ENCODE data around the gene CHST1.

Gene CHST1

DNA sequence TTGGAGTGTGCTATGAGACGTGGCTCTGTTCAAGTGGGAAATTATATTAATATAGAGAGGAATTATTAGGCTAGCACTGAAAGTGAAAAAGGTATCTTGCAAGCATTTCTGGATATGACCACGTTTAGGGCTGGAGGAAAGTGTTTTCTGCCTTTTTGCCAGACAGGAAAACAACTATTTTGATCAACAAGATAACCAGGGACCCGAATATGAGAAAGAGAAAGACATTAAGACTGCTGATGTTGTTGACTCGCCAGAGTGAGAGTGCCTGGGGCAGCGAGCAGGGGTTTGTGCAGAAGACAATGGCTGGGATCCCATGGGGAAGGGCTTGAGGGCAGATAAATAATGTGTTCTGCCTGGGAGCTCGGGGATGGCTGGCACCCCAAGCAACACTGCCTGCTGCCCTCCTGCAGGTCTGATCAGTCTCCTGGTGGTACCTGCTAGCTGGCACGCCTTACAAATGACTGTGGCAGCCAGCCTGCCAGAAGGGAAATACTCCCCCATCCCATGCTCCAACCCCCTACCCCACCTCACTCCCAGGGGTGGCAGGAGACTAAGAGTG is 23.1 kb upstream of the CHST1 start:
- WGBS, 2 experiments: 66 to 75% methylated on average over 7 of the region's 7 CpGs
- Histone ChIP-seq H3K4me1 (ENCODE audit: control insufficient read depth, insufficient read depth, low read length) (peaks cover 10% of the 10 kb centered on the region), H3K27me3 (ENCODE audit: control insufficient read depth, insufficient read depth, low read length, poor library complexity, severe bottlenecking) (no peaks in the 10 kb centered on the region), H3K4me3 (ENCODE audit: insufficient read depth, low read depth, low read length) (no peak overlapping the region), H3K36me3 (ENCODE audit: control insufficient read depth, insufficient read depth, low read length) (no peaks in the 10 kb centered on the region), H3K27ac (ENCODE audit: insufficient read depth, low read depth, low read length, poor library complexity, severe bottlenecking) (no peak overlapping the region), H3K9me3 (ENCODE audit: control insufficient read depth, low read length) (no peaks in the 10 kb centered on the region)

DNA sequence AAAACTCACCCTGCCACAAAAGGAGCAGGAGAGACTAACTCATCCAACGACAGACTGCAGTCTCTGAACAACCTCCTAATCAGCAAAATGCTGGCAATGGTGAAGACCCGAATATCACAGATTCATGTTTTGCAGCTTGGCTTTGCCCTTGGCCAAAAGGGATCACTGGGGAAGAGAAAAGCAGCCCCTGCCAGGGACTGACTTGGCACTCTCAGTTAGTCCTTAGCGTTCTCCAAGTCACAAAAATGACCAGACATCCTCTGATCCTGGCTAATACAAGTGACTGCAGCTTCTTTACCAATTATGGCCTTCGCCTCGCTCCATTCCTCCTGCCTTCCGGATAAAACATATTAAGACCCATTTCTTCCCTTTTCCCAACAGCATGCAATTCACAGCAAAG is 22.4 kb upstream of the CHST1 start:
- Histone ChIP-seq H3K4me1 (ENCODE audit: control insufficient read depth, insufficient read depth, low read length) (peaks cover 10% of the 10 kb centered on the region), H3K4me3 (ENCODE audit: insufficient read depth, low read depth, low read length) (no peak overlapping the region), H3K27ac (ENCODE audit: insufficient read depth, low read depth, low read length, poor library complexity, severe bottlenecking) (no peak overlapping the region), H3K27me3 (ENCODE audit: control insufficient read depth, insufficient read depth, low read length, poor library complexity, severe bottlenecking) (no peaks in the 10 kb centered on the region), H3K36me3 (ENCODE audit: control insufficient read depth, insufficient read depth, low read length) (no peaks in the 10 kb centered on the region), H3K9me3 (ENCODE audit: control insufficient read depth, low read length) (no peaks in the 10 kb centered on the region)
- WGBS, 2 experiments: 84 to 89% methylated on average over 6 of the region's 6 CpGs

DNA sequence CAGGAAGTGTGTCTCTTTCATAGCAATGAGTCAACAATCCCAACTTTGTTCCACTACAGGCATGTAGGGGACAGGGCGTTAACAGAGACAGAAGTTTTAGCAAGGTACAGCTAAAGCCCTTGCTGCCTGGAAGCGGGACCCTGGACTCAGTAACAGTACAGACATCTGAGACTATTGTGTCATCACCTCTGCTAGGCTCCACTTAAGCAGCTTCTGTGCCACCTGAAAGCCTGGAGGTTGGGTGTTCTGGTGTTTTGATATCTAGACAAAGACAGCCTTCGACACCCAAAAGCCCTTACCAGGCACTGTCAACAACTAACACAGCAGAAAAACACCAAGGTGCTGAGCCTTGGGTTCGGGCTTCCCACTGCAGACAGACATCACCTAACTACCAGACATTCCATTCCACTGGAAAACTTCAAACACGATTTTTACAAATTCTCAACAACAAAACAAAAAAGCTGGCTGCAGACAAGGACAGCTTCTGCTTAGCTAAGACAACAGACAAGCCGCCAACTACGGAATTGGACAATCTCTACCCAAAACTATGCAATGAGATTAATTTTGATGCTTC is 20.6 kb upstream of the CHST1 start:
- WGBS, 2 experiments: 91 to 92% methylated on average over 7 of the region's 7 CpGs
- Histone ChIP-seq H3K27me3 (ENCODE audit: control insufficient read depth, insufficient read depth, low read length, poor library complexity, severe bottlenecking) (no peaks in the 10 kb centered on the region), H3K27ac (ENCODE audit: insufficient read depth, low read depth, low read length, poor library complexity, severe bottlenecking) (no peak overlapping the region), H3K9me3 (ENCODE audit: control insufficient read depth, low read length) (no peaks in the 10 kb centered on the region), H3K36me3 (ENCODE audit: control insufficient read depth, insufficient read depth, low read length) (no peaks in the 10 kb centered on the region), H3K4me3 (ENCODE audit: insufficient read depth, low read depth, low read length) (no peak overlapping the region), H3K4me1 (ENCODE audit: control insufficient read depth, insufficient read depth, low read length) (peaks cover 10% of the 10 kb centered on the region)

DNA sequence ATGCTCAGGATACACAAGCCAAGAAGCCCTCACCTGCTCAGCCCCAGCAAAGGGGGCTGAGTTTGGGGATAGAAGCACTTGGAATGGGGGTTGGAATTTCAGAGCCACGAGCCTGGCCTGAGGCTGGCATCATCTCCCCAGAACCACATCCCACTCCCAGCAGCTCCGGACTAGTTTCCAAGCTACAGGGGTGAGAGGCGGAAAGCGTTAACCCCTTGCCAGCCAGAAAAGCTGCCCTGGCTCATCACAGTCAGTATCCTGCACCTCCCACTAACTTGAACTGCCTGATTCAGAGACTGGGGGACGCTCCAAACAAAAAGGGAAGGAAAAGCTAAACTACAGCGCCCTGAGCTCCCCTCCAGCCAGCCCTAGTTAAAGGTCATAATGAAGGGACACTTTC is 19.0 kb upstream of the CHST1 start:
- WGBS, 2 experiments: 29 to 32% methylated on average over 6 of the region's 6 CpGs
- H3K4me3 ChIP-seq (ENCODE audit: insufficient read depth, low read depth, low read length): no peak overlapping the region
- no peaks in the 10 kb centered on the region for H3K9me3 ChIP-seq (ENCODE audit: control insufficient read depth, low read length)
- no peak overlapping the region for H3K27ac ChIP-seq (ENCODE audit: insufficient read depth, low read depth, low read length, poor library complexity, severe bottlenecking)
- no peaks in the 10 kb centered on the region for H3K27me3 ChIP-seq (ENCODE audit: control insufficient read depth, insufficient read depth, low read length, poor library complexity, severe bottlenecking)
- H3K4me1 ChIP-seq (ENCODE audit: control insufficient read depth, insufficient read depth, low read length): peaks cover 10% of the 10 kb centered on the region
- H3K36me3 ChIP-seq (ENCODE audit: control insufficient read depth, insufficient read depth, low read length): no peaks in the 10 kb centered on the region

DNA sequence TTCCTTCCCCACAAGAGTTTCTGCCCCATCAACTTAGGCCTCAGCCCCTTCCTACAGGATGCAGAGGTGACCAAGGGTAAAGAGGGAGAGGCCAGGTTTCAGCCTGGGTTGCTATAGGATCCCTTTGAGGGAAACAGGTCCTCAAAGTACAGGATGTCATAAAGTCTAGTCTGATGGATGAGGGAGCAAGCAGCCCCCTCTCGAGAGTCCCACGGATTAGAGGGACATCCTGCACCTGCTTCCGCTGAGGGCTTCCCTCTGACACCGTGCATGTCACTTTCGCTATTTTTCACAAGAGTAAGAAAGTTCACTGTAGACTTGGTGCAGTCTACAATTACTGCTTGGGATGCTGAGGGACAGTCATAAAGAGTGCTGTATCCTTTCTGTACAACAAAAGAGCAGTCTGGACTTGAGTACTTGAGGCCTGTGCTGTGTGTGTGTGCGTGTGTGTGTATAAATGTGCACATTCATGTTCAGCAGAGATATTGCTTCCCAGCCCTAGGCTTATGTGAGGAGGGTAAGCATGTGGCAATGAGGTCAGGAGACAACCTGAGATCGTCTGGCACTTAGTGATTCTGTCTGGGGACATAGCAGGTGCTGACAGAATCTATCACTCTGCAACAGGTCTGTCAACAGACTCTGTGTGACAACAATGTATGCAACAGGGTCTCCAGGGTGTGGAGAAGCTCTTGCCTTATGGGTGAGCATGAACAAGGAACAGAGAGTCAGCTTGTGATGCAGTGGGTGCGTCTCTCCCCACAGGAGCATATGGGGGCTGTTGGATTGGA is 18.0 kb upstream of the CHST1 start:
- H3K4me1 ChIP-seq (ENCODE audit: control insufficient read depth, insufficient read depth, low read length): peaks cover 6% of the 10 kb centered on the region
- H3K36me3 ChIP-seq (ENCODE audit: control insufficient read depth, insufficient read depth, low read length): no peaks in the 10 kb centered on the region
- no peak overlapping the region for H3K27ac ChIP-seq (ENCODE audit: insufficient read depth, low read depth, low read length, poor library complexity, severe bottlenecking)
- H3K4me3 ChIP-seq (ENCODE audit: insufficient read depth, low read depth, low read length): no peak overlapping the region
- H3K27me3 ChIP-seq (ENCODE audit: control insufficient read depth, insufficient read depth, low read length, poor library complexity, severe bottlenecking): no peaks in the 10 kb centered on the region
- 90 to 93% methylated on average over 8 of the region's 8 CpGs for WGBS, 2 experiments
- H3K9me3 ChIP-seq (ENCODE audit: control insufficient read depth, low read length): no peaks in the 10 kb centered on the region

DNA sequence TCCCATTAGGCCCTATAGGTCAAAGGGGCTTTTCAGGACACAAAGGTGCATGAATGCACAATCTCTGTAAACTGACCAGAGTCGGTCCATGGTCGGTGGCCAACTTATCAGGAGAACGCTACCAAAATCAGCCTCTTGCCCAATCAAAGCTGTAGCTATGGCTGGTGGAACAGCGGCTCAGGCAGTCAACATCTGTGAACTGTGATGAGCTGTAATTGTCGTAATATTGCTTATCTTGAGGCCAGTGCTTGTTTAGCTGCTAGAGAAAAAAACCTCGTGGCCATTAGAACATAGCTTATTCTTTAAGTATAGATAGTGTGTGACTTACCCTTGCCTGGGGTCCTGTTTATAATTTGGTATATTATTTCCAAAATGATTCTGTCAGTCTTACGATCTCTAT is 14.4 kb upstream of the CHST1 start:
- H3K4me3 ChIP-seq (ENCODE audit: insufficient read depth, low read depth, low read length): no peak overlapping the region
- H3K27ac ChIP-seq (ENCODE audit: insufficient read depth, low read depth, low read length, poor library complexity, severe bottlenecking): no peak overlapping the region
- H3K9me3 ChIP-seq (ENCODE audit: control insufficient read depth, low read length): no peaks in the 10 kb centered on the region
- H3K36me3 ChIP-seq (ENCODE audit: control insufficient read depth, insufficient read depth, low read length): no peaks in the 10 kb centered on the region
- no peaks in the 10 kb centered on the region for H3K27me3 ChIP-seq (ENCODE audit: control insufficient read depth, insufficient read depth, low read length, poor library complexity, severe bottlenecking)
- WGBS, 2 experiments: 95 to 96% methylated on average over 6 to 7 of the region's 7 CpGs
- peaks cover 15% of the 10 kb centered on the region for H3K4me1 ChIP-seq (ENCODE audit: control insufficient read depth, insufficient read depth, low read length)

DNA sequence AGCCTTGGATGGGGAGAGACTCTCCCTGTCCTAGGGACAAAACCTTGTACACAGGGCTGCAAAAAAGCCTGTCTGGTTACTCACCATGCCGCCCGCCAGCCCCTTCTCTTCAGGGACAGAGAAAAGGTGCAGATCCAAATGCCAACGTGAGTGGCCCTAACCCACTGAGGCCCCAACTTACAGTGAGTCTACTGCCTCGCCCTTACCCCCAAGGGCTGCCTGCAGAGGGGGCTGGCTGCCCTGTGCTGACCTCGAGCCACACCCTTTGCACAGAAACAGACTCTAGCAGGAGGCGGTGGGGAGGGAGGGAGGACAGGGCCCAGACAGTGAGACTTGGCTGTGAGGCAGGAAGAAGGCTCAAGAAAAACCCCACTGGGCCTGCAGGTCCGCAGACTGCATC is 13.6 kb upstream of the CHST1 start:
- H3K4me1 ChIP-seq (ENCODE audit: control insufficient read depth, insufficient read depth, low read length): peaks cover 10% of the 10 kb centered on the region
- H3K9me3 ChIP-seq (ENCODE audit: control insufficient read depth, low read length): no peaks in the 10 kb centered on the region
- no peak overlapping the region for H3K4me3 ChIP-seq (ENCODE audit: insufficient read depth, low read depth, low read length)
- H3K27ac ChIP-seq (ENCODE audit: insufficient read depth, low read depth, low read length, poor library complexity, severe bottlenecking): no peak overlapping the region
- no peaks in the 10 kb centered on the region for H3K36me3 ChIP-seq (ENCODE audit: control insufficient read depth, insufficient read depth, low read length)
- no peaks in the 10 kb centered on the region for H3K27me3 ChIP-seq (ENCODE audit: control insufficient read depth, insufficient read depth, low read length, poor library complexity, severe bottlenecking)
- WGBS, 2 experiments: 80 to 84% methylated on average over 7 of the region's 7 CpGs

DNA sequence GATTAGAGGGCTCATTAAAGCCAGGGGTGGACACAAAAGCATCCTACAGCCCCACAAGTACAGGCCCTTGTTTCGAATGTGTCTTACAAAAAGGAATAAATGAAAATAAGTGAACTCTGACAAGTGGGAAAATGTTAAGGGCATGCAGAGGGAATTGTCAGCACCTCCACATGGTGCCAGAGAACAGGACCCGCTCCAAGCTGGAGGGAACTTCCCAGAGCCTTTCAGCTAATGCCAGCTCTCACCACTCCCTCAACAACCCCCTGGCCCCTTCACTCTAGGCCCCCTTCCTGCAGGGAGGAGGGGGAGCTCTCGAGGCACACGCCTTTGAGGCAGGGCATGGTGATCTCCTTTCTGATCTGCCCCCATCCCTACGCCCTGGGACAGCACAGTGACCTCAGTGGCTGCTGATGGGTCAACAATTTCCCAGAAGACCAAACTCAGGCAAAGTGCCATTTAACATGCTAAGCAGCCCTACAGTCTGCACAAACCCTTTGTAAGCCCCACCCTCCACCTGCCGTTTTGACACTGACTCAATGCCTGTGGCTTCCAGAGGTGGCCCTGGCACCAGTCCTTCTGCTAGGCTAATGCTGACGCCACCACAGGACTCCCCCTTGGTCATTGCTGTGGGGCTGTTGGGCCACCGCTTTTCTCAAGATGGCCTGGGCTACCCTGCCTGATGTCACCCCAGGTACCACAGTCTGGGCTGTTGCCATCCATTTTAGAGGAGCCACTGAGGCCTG is 12.5 kb upstream of the CHST1 start:
- Histone ChIP-seq H3K4me1 (ENCODE audit: control insufficient read depth, insufficient read depth, low read length) (peaks cover 10% of the 10 kb centered on the region), H3K36me3 (ENCODE audit: control insufficient read depth, insufficient read depth, low read length) (no peaks in the 10 kb centered on the region), H3K27me3 (ENCODE audit: control insufficient read depth, insufficient read depth, low read length, poor library complexity, severe bottlenecking) (no peaks in the 10 kb centered on the region), H3K9me3 (ENCODE audit: control insufficient read depth, low read length) (no peaks in the 10 kb centered on the region), H3K4me3 (ENCODE audit: insufficient read depth, low read depth, low read length) (no peak overlapping the region), H3K27ac (ENCODE audit: insufficient read depth, low read depth, low read length, poor library complexity, severe bottlenecking) (no peak overlapping the region)
- 49 to 53% methylated on average over 8 of the region's 8 CpGs for WGBS, 2 experiments

DNA sequence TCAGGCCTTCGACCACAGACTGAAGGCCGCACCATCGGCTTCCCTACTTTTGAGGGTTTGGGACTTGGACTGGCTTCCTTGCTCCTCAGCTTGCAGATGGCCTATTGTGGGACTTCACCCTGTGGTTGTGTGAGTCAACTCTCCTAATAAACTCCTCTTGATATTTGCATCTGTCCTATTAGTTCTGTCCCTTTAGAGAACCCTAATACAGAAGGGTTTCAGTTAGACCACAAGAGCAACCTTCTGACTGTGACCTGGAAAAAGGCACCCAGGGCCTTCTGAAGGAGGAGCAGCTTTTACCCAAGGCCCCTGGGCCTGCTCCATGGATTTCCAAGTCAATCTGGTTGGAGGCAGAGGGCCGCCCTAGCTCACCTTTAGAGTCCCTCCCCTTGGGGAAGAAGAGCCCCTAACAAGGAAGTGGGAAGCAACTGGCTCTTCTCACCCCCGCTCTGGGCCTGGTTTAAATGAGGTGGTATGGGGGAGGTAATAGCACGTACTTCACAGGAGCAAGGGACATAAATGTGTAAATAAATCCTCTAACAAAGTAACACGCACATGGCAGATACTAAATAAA is 11.2 kb upstream of the CHST1 start:
- no peak overlapping the region for H3K27ac ChIP-seq (ENCODE audit: insufficient read depth, low read depth, low read length, poor library complexity, severe bottlenecking)
- H3K4me3 ChIP-seq (ENCODE audit: insufficient read depth, low read depth, low read length): no peak overlapping the region
- H3K27me3 ChIP-seq (ENCODE audit: control insufficient read depth, insufficient read depth, low read length, poor library complexity, severe bottlenecking): no peaks in the 10 kb centered on the region
- 95 to 97% methylated on average over 4 to 6 of the region's 7 CpGs for WGBS, 2 experiments
- no peaks in the 10 kb centered on the region for H3K9me3 ChIP-seq (ENCODE audit: control insufficient read depth, low read length)
- H3K4me1 ChIP-seq (ENCODE audit: control insufficient read depth, insufficient read depth, low read length): peaks cover 10% of the 10 kb centered on the region
- no peaks in the 10 kb centered on the region for H3K36me3 ChIP-seq (ENCODE audit: control insufficient read depth, insufficient read depth, low read length)

DNA sequence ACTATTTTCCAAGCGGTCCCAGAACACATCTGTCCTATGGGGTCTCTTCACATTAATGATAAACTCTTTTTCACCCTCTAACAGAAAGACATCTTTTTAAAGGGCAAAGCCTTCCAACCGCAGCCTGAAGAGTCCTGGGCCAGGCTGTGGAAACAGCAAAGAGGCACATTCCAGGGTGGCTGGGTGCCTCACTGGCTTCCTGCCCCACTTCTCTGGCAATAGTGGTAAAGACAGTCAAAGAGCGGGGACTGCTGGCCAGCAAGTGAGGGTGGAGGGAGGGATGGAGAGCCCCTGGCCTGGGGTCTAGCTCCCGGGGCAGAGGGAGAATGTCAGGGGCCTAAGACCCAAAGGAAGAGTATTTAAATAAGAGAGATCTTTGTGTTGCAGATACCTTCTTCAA is 10.2 kb upstream of the CHST1 start:
- Histone ChIP-seq H3K27me3 (ENCODE audit: control insufficient read depth, insufficient read depth, low read length, poor library complexity, severe bottlenecking) (no peaks in the 10 kb centered on the region), H3K27ac (ENCODE audit: insufficient read depth, low read depth, low read length, poor library complexity, severe bottlenecking) (no peak overlapping the region), H3K36me3 (ENCODE audit: control insufficient read depth, insufficient read depth, low read length) (no peaks in the 10 kb centered on the region), H3K4me1 (ENCODE audit: control insufficient read depth, insufficient read depth, low read length) (peaks cover 10% of the 10 kb centered on the region), H3K4me3 (ENCODE audit: insufficient read depth, low read depth, low read length) (no peak overlapping the region), H3K9me3 (ENCODE audit: control insufficient read depth, low read length) (no peaks in the 10 kb centered on the region)
- 74 to 85% methylated on average over 4 of the region's 4 CpGs for whole genome bisulfite sequencing, 2 experiments

Measured in ectodermal cell (in vitro differentiated cells).